Measurements from ENCODE around the gene SLC35F4.
"Not testable (repeated sequence)": the region's sequence is repeated elsewhere in the genome, so short reads cannot be mapped to it uniquely, and the experiment has no call there.

GRCh38 chr14:57752142-57752695 lies 113.7 kb downstream of the SLC35F4 start:
- not testable (repeated sequence) for TF ChIP-seq EZH2 (IDR thresholded peaks at IDR 0.05; ENCODE audit: borderline replicate concordance, low read depth, low read length, poor library complexity, severe bottlenecking); CTCF (conservative IDR thresholded peaks at IDR 0.05; ENCODE audit: low read depth, low read length)
